ENCODE results near the gene PCBP3.

The PCBP3 gene

DNA sequence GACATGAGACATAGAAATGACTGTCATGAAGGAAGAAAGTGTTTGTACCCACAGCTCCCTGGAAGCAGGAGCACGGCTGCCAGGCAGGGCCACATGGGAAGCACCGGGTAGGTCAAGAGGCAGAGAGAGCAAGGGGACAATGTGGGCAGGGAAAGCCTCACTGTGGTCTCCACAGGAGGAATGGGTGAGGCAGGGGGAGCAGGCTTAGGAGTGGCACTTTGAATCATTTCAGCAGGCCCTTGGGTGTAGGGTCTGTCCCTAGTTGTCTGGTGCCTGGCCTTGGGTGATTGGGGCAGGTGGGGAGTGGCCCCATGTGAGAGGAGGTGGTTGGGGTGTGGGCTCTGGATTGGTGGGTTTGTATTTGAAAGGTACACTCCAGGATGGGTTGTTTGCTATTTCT is 83.9 kb downstream of the PCBP3 start:
- no peak for DNase-seq

DNA sequence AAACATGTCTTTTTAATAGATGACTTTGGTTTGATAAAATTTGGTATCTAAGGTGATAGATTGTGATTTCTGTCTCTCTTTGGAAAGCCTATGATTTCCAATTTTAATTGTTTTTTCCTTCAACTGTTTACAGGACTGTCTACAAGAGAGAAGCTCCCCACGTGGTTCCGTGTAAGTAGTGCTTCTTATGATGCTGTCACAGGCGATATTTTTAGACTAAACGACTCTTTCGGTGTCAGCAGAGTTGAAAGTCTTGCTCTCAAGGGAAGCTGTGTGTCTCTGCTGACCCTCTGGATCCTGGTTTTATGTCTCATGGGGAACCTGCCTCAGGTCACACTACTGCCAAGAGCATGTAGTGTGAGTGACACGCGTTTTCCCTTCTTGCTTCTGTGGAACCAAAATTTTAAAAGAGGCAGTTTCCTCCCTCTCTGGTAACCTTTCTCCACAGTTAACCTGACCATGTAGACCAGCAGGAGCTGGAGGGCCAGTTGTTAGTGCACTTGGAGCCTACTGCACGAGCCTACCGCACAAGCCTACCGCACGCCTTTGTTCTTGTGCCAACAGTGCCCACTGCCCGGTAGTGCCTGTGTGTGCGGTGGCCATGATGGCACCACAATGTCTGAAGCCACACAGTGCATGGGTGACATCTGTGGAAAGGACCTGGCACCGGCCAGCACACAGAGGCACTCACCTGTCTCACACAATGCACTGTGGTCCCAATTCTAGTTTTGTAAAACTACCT is 91.9 kb downstream of the PCBP3 start:
- no peak for DNase-seq

DNA sequence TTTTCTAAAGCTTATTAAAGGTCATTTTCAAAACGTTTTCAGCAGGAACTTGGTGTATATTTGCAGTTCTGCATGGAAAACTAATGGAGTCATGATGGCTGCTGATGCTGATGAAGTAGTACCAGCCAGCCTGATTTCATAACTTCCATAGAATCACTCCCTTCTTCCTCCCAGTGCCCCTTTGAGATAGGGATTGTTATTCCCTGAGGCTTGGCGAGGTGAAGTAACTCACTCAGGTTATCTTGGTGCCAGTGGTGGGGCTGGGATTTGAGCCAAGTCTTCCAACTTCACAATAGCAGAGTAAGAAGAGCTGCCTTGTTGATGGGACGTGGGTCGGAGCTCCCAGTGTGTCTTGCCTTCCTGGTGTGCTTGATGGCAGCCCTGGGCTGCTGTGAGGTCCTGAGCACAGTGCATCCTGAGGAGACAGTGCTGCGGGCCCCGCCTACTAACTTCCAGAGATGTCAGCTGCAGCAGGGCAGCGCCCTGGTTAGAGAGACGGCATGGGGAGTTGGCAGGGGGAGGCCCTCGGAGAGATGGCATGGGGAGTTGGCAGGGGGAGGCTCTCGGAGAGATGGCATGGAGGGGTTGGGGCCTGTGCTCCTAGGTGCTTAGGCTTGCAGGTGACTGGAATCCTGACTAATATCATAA is 92.6 kb downstream of the PCBP3 start:
- no peak for DNase-seq

DNA sequence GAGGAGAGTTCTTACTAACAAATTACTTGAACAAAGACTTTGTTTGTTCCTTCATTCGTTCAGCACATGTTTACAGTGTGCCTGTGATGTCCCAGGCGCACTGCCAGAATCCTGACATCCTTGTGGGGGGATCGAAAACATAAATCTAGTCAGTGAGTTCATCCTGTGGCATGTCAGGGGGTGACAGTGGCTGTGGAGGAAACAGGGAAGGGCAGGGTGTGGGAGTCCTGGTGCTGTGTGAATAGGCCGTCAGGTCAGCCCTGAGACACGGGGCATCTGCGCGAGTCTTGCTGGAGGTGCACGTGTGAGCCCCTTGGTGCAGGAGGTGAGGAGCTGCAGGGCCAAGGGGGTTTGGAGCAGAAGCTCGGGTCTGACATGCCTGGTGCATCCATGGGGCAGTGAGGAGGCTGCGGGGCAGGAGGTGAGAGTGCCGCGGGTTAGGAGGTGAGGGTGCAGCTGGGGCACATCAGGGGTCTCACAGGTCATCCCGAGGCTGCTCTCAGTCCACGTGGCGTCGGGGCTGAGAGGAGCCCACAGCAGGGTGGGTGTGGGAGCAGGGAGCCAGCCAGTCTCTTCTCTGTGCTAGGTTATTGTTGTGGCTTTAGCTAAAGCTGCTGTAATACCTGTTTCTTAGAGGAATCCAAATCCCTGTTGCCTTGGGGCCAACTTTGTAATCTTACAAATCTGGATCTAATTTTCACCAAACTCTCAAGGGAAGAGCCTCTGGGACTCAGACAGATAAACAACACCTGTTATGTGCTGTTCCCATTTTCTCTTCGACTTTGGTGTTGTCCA is 93.4 kb downstream of the PCBP3 start:
- no peak for DNase-seq

DNA sequence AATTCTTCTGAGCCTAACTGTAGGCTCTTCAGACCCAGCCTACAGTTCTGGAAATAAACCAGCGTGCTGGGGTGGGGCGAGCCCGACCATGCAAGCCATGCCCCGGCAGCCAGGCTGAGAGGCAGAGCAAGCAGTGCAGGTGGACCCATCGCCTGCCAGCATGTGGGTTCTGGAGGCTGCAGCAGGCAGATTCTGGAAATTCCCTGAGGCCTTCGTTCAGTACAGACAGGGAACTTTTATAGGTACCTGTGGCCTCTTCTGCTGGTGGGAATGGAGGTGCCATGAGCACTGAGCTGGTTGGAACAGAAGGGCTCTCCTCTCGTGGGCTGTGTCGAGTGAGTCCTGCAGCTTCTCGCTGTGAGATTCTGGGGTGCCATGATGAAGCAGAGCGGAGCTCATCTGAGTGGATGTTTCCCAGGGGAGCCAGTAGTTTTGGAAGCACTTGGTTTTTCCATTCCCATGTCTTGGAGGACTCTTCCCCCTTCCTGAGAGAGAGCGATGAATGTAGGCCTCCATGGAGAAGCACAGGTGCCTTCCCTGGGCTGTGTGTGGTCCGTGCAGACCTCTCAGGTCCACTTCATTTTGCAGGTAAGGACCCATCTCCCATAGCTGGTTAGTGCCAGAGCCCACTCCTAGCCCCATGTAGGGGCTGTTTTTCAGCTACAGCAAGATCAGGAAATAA is 94.1 kb downstream of the PCBP3 start:
- no peak for DNase-seq

DNA sequence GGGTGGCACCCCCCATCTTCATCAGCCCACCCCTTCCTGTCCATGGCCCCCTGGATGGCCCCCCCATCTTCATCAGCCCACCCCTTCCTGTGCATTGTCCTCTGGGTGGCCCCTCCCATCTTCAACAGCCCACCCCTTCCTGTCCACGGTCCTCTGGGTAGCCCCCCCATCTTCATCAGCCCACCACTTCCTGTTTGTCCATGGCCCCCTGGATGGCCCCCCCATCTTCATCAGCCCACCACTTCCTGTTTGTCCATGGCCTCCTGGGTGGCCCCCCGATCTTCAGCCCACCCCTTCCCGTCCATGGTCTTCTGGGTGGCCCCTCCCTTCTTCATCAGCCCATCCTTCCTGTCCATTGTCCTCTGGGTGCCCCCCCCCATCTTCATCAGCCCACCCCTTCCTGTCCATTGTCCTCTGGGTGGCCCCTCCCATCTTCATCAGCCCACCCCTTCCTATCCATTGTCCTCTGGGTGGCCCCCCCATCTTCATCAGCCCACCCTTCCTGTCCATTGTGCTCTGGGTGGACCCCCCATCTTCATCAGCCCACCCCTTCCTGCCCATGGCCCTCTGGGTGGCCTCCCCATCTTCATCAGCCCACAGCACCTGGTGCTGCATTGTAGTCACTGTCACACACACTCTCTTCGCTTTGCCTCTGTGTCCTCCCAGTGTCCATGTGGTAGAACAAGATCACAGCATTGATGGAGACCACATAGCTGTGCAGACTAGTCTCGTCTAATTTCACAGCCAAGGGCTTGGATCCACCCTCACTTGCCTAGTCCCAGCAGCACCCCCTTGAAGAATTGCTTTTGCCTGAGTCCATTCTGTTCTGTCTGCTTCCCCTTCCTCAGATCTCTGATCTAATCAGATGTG is 95.9 kb downstream of the PCBP3 start:
- DNase-seq: no peak

DNA sequence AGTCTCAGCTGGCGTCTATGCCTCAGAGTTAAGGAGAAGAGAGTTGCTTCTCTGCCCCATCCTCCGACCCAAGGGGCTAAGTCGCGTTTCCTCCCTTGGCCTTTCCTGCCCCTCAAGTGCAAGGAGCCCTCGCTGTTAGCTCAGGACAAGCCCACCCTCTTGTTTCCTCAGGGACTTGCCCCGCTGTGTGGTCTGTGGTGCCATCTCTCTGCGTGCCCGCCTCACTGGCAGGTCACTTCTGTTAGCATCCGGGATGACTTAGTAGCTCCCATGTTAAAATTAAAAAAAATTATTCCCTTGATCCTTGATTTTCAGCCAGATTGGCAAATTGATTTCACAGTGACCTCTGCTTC is 96.5 kb downstream of the PCBP3 start:
- DNase-seq: no peak

DNA sequence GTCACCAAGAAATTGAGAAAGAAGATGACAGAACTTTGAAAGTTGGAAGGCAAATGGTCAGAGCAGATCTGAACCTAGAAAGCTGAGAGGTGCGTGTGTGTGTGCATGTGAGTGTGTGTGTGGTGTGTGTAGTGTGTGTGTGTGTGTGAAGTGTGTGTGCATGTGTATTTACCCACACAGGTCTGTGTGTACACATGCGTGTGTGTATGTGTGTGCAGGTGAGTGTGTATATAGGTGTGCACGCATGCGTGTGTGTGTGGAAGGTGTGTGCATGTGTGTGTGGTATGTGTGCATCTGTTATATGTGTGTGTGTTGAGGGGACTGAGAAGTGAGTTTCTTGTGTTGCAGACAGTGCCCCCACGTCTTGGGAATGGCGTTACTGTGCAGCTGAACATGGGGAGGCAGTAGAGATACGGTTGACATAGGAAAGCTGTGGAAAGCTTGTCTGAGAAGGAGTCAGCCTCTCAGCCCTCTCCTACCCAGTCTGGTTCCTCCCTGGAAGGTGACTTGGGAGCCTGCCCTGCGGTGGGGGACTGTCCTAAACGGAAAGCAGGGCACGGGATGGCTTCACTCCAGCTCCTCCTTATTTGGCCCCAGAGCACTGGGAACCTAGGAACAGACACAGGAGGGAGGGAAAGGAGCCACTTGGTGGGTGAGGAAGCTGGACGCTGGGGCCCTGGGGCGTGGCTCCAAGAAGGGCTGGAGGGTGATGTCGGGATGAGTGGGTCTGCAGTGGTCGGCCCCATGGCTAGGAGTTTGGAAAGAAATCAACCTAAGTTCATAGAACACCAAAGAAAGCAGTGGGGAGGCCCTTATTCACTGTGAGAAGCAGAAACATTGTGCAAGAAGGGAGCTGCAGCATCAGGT is 97.2 kb downstream of the PCBP3 start:
- no peak for DNase-seq

DNA sequence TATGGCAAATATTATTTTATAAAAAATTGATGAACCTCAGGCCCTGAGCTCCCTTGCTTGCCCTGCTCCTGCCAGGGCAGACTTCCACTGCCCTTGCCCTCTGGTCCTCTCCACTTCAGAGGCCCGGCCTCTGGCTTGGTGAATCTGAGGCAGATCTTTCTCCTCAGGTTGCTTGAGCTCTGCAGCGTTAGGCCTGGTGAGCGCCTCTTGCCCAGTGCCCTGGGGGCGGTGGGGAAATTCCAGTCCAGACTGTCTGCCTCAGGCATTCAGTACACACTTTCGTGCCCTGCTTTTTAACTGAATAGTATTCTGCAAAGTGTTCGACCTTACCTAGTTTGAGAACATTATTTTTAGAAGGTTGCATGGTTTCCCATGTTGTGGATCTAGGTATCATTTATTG is 98.2 kb downstream of the PCBP3 start:
- no peak for DNase-seq

DNA sequence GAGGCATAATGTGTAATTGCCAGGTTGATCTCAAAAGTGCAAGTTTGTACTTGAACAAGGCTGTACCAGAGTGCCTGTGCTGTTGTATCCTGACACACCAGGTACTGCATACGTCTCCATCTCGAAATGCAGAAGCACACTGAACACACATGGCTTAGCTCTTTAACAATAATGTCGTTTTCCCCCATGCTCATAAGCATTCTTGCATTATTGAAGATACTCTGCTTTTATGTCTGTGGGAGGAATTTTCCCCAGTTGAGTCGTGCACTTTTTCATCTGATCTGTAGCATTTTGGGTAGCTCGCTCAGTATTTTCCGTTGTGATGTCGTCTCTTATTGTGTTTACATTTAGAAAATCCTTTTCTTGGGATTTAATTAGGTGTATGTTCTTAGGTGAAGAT is 98.7 kb downstream of the PCBP3 start:
- DNase-seq: no peak

DNA sequence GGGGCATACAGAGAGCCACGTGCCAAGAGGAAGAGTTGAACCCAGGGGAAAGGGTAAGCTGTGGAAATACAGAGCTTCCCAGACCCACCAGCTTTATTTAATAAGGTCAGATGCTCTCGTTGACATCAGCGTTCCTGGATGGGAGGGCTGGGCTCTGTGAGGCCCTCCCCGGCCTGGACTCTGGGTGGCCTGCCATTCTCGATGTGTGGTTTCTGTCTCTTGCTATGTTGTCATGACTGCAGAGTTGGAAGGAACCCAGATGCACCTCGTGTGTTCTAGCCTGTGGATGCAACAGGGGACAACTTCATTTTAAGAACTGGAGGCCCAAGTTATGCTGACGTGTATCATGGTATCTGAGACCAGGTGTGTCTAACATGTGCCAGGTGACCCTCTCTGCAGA is 101.7 kb downstream of the PCBP3 start:
- DNase-seq: no peak

DNA sequence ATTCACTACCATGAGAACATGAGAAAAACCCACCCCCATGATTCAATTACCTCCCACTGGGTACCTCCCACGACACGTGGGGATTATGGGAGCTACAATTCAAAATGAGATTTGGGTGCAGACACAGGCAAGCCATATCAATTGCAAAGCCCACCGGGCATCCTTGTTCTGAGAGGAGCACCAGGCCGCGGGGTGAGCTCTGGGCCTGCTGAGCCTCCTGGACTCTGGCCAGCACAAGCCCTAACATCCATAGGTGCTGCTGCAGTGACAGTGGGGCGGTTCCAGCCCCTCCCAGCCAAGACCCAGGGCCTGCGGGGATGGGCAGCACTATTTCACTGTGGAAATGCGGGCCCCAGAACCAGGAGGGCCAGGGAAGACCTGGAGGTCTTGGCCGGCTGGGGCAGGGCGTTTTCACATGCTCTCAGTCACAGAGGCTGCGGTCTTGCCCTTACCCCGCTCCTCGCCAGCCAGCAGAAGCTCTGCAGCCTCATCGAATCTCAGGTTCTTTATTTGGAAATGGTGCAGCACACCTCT is 103.8 kb downstream of the PCBP3 start:
- no peak for DNase-seq

DNA sequence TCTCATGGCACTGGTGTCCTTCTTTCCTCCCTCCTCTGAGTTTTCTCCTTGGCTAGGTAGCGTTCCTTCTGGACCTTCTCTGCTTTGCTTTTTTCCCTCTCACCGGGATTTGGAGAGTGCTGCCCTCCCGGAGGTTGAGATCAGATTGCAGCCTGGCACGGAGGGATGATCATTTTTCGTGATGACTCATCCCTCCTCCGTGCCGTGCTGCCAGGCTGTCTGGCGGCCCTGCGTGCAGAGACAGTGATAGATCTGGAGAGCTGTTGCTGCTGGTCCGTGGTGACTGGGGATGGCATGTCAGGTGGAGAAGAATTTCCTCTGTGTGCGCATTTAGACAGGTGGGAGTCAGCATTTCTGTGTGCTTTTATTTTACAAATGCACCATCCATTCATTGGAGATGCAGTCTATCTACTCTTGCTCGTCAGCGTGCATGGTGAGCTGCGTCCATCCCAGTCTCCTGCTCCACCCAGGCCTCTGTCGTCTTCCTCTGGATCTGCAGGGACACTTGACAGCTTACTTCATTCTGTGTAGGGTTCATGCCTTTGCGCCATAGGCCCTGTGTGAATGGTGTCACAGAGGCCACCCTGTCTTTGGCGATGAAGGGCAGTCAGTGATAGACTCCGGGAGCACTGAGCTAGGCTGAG is 104.4 kb downstream of the PCBP3 start:
- no peak for DNase-seq

DNA sequence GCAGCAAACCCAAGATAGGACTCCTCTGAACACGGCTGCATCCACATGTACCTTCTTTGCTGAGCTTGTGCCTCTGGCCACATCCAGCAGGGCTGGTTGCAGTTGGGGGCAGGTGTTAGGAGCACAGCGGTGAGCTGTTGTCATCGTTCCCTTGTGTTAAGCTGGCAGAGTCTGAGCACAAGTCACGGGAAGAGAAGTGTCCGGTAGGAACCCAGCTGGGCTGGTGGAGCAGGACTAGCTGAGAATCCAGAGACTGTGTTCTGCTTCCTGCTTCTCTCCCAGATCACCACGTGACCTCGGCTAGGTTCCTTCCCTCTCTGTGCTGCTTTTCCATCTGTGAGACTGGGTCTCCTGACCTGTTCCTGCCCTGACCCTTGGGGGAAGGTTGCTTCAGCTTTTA is 105.1 kb downstream of the PCBP3 start:
- DNase-seq: no peak

DNA sequence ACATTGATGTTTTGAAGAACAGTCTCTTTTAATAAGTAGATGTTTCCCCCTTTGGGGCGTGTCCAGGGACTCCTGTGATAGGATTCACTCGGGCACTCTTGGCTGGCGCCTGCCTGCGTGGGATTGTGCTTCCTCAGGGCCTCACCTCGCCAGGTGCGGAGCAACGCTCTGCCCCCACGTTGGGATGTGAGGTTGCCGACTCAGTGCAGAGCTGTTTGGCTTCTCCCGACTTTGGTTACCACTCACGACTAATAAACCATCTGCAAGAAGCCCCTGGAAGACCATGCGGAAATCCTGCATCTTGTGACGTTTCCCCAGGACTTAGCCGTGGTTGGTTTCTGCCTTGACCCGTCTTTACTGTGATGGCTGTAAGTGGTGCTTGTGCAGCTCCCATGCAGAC is 106.4 kb downstream of the PCBP3 start:
- no peak for DNase-seq

DNA sequence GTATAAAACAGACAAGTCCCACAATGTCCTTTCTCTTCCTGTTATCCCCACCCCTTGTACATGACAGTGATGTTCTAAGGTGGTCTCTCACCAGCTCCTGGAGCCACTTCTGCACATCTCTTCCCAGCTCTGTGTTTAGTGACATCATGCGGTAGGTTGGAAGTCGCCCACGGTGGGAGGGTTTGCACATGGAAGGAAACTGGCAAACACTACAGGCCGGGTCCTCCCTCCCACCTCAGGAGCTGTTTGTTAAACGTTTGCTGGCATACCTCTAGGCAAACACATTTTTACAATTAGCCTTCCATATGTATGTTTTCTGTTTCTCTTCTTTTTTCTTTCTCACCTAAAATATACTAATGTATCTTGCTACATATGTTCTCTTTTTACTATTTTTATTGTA is 107.4 kb downstream of the PCBP3 start:
- no peak for DNase-seq

DNA sequence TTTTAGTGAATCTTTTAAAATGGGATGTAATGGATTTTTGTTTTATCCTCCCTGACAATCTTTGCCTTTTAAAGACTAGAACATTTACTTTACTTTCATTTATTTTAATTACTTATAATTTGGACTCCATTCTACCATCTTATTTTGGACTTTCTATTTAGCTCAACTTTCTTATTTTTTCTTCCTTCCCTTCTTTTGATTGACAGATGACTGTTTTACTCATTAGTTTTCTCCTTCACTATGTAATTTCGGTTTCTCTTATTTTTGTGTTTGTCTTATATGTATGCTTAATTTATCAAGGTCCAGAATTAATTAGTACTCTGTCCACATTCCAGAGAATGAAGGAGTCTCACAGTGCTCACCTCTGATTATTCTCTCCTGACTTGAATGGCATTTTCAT is 109.9 kb downstream of the PCBP3 start:
- DNase-seq: no peak

DNA sequence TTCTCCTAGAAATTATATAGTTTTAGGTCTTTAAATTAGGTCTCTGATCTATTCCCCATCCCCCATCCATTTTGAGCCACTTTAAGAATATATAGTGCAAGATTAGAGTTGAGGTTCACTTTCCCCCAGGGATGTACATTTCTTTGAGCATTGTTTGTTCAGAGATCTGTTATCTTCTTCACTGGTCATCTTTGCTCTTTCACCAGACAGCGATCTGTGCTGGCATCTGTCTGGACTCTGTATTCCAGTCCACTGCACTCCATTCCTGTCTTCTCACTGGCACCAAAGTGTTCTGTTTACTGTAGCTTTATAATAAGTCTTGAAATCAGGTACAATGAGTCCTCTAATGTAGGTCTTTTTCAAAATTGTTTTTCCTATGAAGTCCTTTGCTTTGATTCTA is 112.5 kb downstream of the PCBP3 start:
- no peak for DNase-seq

DNA sequence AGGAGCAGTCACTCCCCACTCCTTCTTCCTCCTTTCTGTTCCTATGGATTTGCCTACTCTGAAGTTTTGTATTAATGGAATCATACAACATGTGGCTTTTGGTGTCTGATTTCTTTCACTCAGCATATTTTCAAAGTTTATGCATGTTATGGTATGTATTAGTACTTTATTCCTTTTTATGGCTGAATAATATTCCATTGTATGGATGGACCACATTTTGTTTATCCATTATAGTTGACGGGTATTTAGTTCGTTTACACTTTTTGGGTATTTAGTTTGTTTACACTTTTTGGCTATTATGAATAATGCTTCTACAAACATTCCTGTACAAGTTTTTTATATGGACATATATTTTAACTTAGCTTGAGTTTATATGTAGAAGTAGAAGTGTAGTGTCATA is 113.1 kb downstream of the PCBP3 start:
- DNase-seq: no peak

DNA sequence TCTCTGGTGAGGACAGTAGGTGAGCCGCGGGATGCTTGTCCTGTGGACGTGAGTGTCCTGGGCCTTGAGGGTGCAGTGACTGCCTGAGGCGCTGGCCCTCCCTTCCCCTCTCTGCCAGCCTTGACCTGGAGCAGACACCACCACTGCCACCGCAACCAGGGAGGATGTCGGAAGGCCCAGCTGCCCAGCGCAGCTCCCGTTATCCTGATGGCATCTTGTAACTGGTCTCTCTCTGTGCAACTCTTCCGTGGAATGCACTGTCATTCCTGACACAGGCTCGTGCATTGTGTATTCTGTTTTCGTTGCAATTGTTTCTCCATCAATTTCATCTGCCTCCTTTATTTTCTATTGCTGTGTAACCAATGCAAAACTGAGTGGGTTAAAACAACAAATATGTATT is 118.2 kb downstream of the PCBP3 start:
- no peak for DNase-seq

DNA sequence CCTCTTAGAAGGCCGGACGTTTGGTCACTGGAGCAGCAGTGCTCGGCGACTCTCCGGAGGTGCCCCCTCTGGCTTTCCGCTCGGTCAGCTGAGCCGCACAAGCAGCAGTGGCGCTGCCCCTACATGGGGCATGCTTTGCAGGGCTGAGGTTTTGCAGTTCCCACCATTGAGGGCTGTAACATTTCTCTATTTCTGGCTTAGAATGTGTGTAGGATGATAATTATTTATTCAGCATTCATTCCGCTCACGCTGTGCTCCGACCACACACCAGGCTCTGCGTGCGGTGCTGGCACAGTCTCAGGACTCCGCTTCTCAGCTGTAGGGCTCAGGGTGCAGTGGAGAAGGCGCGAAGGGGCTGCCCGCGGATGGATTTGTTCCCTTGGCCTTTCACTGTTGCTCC is 119.5 kb downstream of the PCBP3 start:
- no peak for DNase-seq

Data from stimulated activated CD4-positive, alpha-beta T cell treated with anti-CD3 and anti-CD28 coated beads, Interleukin-12 subunit alpha, Interleukin-12 subunit beta, amount 100 ng/mL, for 4 hours (primary cell).